Osteoblast (primary cell): Measurements from ENCODE around the gene MRC2. TPM values are rescaled to one million over a fixed set of nuclear protein-coding genes. Genes with fewer than 3 reads are reported as not detected.
"Not testable (repeated sequence)": the region's sequence is repeated elsewhere in the genome, so short reads cannot be mapped to it uniquely, and the experiment has no call there.

Experiments
- DNase-seq: peaks from one replicate; pipeline ENCODE4 v3.0.0; 2011; ENCODE audit warnings: low spot score, mixed read lengths; ENCODE audit not compliant: insufficient read length; ENCODE audit errors: missing footprints
- H2AFZ ChIP-seq: 2 replicates; pipeline ENCODE4 v1.6.0; 2011; ENCODE audit warnings: mild to moderate bottlenecking, low read length
- H3K27ac ChIP-seq: 2 replicates; pipeline ENCODE4 v1.5.1; 2011; ENCODE audit warnings: mild to moderate bottlenecking, low read depth, low read length, moderate library complexity
- H3K27me3 ChIP-seq: 2 replicates; pipeline ENCODE4 v1.6.0; 2012; ENCODE audit warnings: mild to moderate bottlenecking, control low read depth, inconsistent platforms, low read length, moderate library complexity; ENCODE audit not compliant: insufficient read depth
- H3K36me3 ChIP-seq: 2 replicates; pipeline ENCODE4 v1.5.1; 2011; ENCODE audit warnings: mild to moderate bottlenecking, low read length, control low read depth, moderate library complexity; ENCODE audit not compliant: insufficient read depth
- H3K4me1 ChIP-seq: 2 replicates; pipeline ENCODE4 v1.5.1; 2011; ENCODE audit warnings: mild to moderate bottlenecking, low read length, control low read depth, moderate library complexity; ENCODE audit not compliant: insufficient read depth
- H3K4me2 ChIP-seq: 2 replicates; pipeline ENCODE4 v1.6.0; 2011; ENCODE audit warnings: mild to moderate bottlenecking, low read length; ENCODE audit not compliant: insufficient read depth
- H3K4me3 ChIP-seq: fragments of 200-600 bp; sonication (generic); 3 replicates; pipeline ENCODE4 v1.5.1; 2012; ENCODE audit warnings: mild to moderate bottlenecking, low read length, inconsistent platforms; ENCODE audit not compliant: insufficient read depth
- H3K79me2 ChIP-seq: 2 replicates; pipeline ENCODE4 v1.6.0; 2012; ENCODE audit warnings: mild to moderate bottlenecking, low read length, control low read depth, inconsistent platforms; ENCODE audit not compliant: insufficient read depth
- H3K9me3 ChIP-seq: 2 replicates; pipeline ENCODE4 v1.5.1; 2011; ENCODE audit warnings: low read depth, low read length, control low read depth
- H4K20me1 ChIP-seq: 2 replicates; pipeline ENCODE4 v1.6.0; 2012; ENCODE audit warnings: mild to moderate bottlenecking, low read length, control low read depth; ENCODE audit not compliant: insufficient read depth
- total RNA-seq: library from RNA; depleted of rRNA; stranded (reverse); fragments of >200 nt; gene quantifications from 2 replicates; pipeline ENCODE4 v1.2.3, GENCODE V29; 2012
- TF ChIP-seq, protein P1 (sequence below): IDR thresholded peaks from 2 replicates; pipeline ENCODE4 v1.5.1; 2011; ENCODE audit warnings: mild to moderate bottlenecking, low read depth, low read length, moderate library complexity; ENCODE audit errors: extremely low read depth

MRC2 gene
- total RNA-seq, 1 donor, result 552 TPM

DNA sequence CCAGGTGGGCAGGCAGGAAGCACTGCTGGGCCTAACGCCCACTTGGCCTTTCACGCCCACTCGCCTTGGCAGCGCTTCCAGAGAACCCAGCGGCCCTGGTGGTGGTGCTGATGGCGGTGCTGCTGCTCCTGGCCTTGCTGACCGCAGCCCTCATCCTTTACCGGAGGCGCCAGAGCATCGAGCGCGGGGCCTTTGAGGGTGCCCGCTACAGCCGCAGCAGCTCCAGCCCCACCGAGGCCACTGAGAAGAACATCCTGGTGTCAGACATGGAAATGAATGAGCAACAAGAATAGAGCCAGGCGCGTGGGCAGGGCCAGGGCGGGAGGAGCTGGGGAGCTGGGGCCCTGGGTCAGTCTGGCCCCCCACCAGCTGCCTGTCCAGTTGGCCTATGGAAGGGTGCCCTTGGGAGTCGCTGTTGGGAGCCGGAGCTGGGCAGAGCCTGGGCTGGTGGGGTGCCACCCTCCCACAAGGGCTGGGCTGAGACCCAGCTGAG is 64.7 kb downstream of the MRC2 start:
- peaks cover 19% of the 10 kb centered on the region for H4K20me1 ChIP-seq
- no peak overlapping the region for H2AFZ ChIP-seq
- peaks cover 9% of the 10 kb centered on the region for H3K4me1 ChIP-seq
- peaks cover 59% of the 10 kb centered on the region for H3K36me3 ChIP-seq
- peak; percentile 73 for DNase-seq
- no peak overlapping the region for H3K4me3 ChIP-seq
- no peaks in the 10 kb centered on the region for H3K27me3 ChIP-seq
- H3K4me2 ChIP-seq, result no peak overlapping the region
- TF ChIP-seq, protein P1, sequence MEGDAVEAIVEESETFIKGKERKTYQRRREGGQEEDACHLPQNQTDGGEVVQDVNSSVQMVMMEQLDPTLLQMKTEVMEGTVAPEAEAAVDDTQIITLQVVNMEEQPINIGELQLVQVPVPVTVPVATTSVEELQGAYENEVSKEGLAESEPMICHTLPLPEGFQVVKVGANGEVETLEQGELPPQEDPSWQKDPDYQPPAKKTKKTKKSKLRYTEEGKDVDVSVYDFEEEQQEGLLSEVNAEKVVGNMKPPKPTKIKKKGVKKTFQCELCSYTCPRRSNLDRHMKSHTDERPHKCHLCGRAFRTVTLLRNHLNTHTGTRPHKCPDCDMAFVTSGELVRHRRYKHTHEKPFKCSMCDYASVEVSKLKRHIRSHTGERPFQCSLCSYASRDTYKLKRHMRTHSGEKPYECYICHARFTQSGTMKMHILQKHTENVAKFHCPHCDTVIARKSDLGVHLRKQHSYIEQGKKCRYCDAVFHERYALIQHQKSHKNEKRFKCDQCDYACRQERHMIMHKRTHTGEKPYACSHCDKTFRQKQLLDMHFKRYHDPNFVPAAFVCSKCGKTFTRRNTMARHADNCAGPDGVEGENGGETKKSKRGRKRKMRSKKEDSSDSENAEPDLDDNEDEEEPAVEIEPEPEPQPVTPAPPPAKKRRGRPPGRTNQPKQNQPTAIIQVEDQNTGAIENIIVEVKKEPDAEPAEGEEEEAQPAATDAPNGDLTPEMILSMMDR, result no peak
- H3K27ac ChIP-seq, result no peak overlapping the region
- no peaks in the 10 kb centered on the region for H3K9me3 ChIP-seq
- no peaks in the 10 kb centered on the region for H3K79me2 ChIP-seq

DNA sequence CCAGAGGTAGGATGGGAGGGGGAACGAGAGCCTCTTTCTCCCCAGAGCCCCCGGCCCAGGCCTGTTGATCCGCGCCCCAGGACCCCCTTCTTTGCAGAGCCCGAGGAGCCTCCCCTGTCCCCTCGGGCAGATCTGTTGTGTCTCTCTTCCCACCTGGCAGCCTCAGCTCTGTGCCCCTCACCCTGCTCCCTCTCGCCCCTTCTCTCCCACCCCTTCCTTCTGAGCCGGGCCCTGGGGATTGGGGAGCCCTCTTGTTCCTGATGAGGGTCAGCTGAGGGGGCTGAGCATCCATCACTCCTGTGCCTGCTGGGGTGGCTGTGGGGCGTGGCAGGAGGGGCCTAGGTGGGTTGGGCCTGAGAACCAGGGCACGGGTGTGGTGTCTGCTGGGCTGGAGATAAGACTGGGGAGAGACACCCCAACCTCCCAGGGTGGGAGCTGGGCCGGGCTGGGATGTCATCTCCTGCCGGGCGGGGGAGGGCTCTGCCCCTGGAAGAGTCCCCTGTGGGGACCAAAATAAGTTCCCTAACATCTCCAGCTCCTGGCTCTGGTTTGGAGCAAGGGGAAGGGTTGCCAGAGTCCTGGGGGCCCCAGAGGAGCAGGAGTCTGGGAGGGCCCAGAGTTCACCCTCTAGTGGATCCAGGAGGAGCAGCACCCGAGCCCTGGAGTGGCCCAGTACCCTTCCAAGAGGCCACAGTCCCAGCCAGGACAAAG is 65.4 kb downstream of the MRC2 start:
- DNase-seq, result peak; percentile 91
- Histone ChIP-seq H4K20me1 (peaks cover 19% of the 10 kb centered on the region), H3K79me2 (no peaks in the 10 kb centered on the region), H3K27ac (no peak overlapping the region), H2AFZ (no peak overlapping the region), H3K4me2 (no peak overlapping the region), H3K9me3 (no peaks in the 10 kb centered on the region), H3K27me3 (no peaks in the 10 kb centered on the region), H3K4me3 (no peak overlapping the region), H3K36me3 (peaks cover 52% of the 10 kb centered on the region), H3K4me1 (peaks cover 10% of the 10 kb centered on the region)
- TF ChIP-seq, protein P1, result peak; percentile 55

DNA sequence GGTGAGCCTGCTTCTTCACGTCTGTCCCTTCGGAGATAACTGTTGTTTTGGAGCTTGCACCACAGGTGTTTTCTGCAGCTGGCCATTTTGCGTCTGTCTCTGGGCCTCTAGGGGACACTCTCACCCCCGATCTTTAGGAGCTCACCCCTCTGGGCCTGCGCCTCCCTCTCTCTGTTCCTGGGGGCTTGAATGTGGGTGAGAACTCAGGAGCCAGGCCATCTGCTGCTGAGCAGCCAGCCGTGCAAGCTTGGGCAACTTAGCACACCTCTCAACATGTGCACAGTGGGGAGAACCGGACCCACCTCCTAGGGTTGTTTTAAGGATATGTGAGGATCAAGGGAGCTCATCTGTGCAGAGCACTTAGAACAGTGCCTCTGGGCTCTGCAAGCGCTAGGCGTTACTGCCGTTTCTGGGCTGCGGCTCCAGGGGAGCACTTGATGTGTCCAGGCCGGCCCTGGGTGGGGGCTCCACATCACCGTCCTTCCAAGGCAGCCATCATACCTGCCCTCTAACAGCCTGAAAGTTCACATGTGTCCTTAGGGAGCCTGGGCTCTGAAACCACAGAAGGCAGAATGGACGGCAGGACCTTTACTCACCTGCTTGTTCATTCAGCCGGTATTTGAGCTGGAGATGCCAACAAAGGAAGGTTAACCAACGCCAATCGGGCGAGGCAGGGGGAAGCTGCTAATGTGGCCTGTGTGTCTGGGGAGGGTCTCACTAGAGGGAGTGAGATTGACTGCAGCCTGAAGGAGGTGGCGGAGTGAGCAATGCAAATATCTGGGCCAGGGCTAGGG is 66.3 kb downstream of the MRC2 start:
- DNase-seq, result peak; percentile 77
- Histone ChIP-seq H3K4me1 (peaks cover 10% of the 10 kb centered on the region), H3K4me3 (no peak overlapping the region), H3K9me3 (no peaks in the 10 kb centered on the region), H3K79me2 (no peaks in the 10 kb centered on the region), H2AFZ (no peak overlapping the region), H3K27ac (no peak overlapping the region), H4K20me1 (peaks cover 11% of the 10 kb centered on the region), H3K36me3 (peaks cover 43% of the 10 kb centered on the region), H3K4me2 (no peak overlapping the region), H3K27me3 (no peaks in the 10 kb centered on the region)
- TF ChIP-seq, protein P1, result no peak

DNA sequence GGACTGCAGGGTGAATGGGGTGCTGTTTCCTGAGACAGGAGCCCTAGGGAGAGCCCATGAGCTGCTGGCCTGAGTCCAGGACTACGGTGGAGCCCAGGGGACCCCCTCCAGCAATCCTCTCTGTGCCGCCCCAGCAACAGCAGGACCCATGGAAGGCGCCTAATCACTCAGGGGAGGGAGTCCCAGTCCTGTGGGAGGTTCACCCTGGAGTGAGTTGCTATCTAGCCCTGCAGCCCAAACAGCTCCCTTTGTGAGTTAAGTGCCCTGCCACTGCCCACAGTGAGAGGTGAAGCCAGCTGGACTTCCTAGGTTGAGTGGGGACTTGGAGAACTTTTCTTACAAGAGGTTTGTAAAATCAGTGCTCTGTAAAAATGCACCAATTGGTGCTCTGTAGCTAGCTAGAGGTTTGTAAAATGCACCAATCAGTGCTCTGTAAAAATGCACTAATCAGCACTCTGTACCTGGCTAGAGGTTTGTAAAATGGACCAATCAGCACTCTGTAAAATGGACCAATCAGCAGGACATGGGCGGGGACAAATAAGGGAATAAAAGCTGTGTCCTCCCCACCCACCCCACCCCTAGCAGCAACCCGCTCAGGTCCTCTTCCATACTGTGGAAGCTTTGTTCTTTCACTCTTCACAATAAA is 67.7 kb downstream of the MRC2 start:
- not testable (repeated sequence) for DNase-seq, H4K20me1 ChIP-seq, H3K79me2 ChIP-seq, H3K27ac ChIP-seq, H2AFZ ChIP-seq, H3K4me1 ChIP-seq, H3K4me2 ChIP-seq, H3K9me3 ChIP-seq, H3K4me3 ChIP-seq, H3K27me3 ChIP-seq
- peaks cover 29% of the 10 kb centered on the region for H3K36me3 ChIP-seq
